OCI-LY3 (cell line): Measurements from ENCODE around the gene NVL.

Source experiments
- EZH2phosphoT487 ChIP-seq: fragments of 200-600 bp; shearing (Covaris generic); IDR thresholded peaks from 2 replicates; pipeline ENCODE4 v1.6.1; 2018; ENCODE audit warnings: antibody characterized with exemption, mixed run types, low read depth
- TF ChIP-seq, protein P1 (sequence below): fragments of 200-600, 300-600 bp; sonication (generic); IDR thresholded peaks from 2 replicates; pipeline ENCODE4 v1.5.1; 2014; ENCODE audit warnings: antibody characterized with exemption, low read length, low read depth

DNA sequence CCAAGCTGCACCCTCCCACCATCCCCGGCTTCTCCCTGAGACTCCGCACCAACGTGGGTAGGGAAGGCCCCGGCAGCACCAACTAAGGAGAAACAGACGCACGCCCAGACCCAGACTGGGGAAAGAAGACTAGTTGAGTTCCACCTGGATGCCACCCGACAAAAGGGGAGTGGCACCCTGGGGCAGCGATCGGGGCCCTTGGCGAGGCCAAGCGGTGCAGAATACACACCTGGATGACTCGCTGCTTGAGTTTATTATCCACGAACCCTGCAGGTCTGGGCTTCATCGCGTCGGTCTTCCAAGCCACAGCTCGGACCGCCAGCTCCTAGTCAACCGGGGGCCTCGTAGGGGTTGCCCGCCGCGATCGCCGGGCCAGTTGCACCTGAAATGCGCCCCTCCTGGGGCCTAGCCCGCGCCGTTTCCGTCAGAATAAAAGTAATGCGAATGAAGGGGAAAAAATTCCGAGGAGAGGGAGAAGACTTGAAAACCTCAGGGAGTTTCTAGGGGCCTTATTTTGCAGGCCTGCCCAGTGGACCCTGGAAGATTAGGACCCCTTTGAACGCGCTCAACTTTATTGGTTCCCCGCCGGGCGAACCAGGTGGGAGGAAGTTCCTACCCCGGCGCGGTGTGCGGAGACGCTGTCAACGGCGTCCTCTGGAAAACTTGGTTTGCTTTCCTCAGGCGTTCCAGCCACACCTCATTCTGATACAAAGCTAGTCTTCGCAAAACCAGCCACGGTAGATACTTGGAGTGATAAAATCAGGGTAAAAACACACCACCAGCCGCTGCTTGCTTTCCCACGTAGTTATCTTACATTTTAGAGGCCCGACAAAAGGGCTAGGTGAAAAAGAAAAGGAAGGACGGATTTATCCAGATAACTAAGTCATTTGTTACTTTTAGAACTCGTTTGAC lies at the start of gene NVL:
- TF ChIP-seq, protein P1, sequence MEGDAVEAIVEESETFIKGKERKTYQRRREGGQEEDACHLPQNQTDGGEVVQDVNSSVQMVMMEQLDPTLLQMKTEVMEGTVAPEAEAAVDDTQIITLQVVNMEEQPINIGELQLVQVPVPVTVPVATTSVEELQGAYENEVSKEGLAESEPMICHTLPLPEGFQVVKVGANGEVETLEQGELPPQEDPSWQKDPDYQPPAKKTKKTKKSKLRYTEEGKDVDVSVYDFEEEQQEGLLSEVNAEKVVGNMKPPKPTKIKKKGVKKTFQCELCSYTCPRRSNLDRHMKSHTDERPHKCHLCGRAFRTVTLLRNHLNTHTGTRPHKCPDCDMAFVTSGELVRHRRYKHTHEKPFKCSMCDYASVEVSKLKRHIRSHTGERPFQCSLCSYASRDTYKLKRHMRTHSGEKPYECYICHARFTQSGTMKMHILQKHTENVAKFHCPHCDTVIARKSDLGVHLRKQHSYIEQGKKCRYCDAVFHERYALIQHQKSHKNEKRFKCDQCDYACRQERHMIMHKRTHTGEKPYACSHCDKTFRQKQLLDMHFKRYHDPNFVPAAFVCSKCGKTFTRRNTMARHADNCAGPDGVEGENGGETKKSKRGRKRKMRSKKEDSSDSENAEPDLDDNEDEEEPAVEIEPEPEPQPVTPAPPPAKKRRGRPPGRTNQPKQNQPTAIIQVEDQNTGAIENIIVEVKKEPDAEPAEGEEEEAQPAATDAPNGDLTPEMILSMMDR = no peak
- no peak for TF ChIP-seq EZH2phosphoT487
